Anterior cingulate cortex (tissue), 58 donors: ENCODE measurements around the gene CRYBB1.
"Not testable (repeated sequence)": the region's sequence is repeated elsewhere in the genome, so short reads cannot be mapped to it uniquely, and the experiment has no call there.

Source experiments
- DNase-seq, 58 donors: peaks; one replicate each; lab custom pipeline; 2025; lab: John Stamatoyannopoulos, UW

Gene CRYBB1

GRCh38 chr22:26642465-26643417 is 24.9 kb upstream of the CRYBB1 start:
- no peak for DNase-seq

GRCh38 chr22:26636296-26636695 is 18.5 kb upstream of the CRYBB1 start:
- no peak for DNase-seq

GRCh38 chr22:26635117-26635516 is 17.3 kb upstream of the CRYBB1 start:
- DNase-seq: no peak

- no peak for DNase-seq
Observed at GRCh38 chr22:26634189-26634588, 16.4 kb upstream of the CRYBB1 start.

GRCh38 chr22:26632422-26633155 is 14.8 kb upstream of the CRYBB1 start:
- no peak for DNase-seq

- no peak for DNase-seq
Observed at GRCh38 chr22:26631282-26631681, 13.5 kb upstream of the CRYBB1 start.

- DNase-seq: no peak
Observed at GRCh38 chr22:26629988-26630761, 12.3 kb upstream of the CRYBB1 start.

- DNase-seq: no peak
Observed at GRCh38 chr22:26624803-26625202, 7.0 kb upstream of the CRYBB1 start.

- no peak for DNase-seq
Observed at GRCh38 chr22:26623984-26624383, 6.2 kb upstream of the CRYBB1 start.

- no peak for DNase-seq
Observed at GRCh38 chr22:26621663-26622062, 3.8 kb upstream of the CRYBB1 start, which contains the start of gene CRYBA4. Gene CRYBA4, plus strand, starts transcription at chr22:26621963. Its CDS starts 634 bp downstream, at chr22:26622597.

- DNase-seq: no peak
Observed at GRCh38 chr22:26620197-26620596, 2.4 kb upstream of the CRYBB1 start.

- no peak for DNase-seq
Observed at GRCh38 chr22:26619510-26619909, 1.7 kb upstream of the CRYBB1 start.

- no peak for DNase-seq
Observed at GRCh38 chr22:26618455-26618854, 628 bp upstream of the CRYBB1 start.

GRCh38 chr22:26616650-26617049 is 1.2 kb downstream of the CRYBB1 start:
- DNase-seq: no peak

- DNase-seq: no peak
Observed at GRCh38 chr22:26615830-26616435, 1.9 kb downstream of the CRYBB1 start.

GRCh38 chr22:26615149-26615548 is 2.7 kb downstream of the CRYBB1 start:
- no peak for DNase-seq

- DNase-seq: no peak
Observed at GRCh38 chr22:26614322-26614721, 3.5 kb downstream of the CRYBB1 start.

- not testable (repeated sequence) for DNase-seq
Observed at GRCh38 chr22:26613753-26614152, 4.1 kb downstream of the CRYBB1 start.

- no peak for DNase-seq
Observed at GRCh38 chr22:26612652-26613051, 5.2 kb downstream of the CRYBB1 start.

- DNase-seq: no peak
Observed at GRCh38 chr22:26610996-26611395, 6.8 kb downstream of the CRYBB1 start.
